Mesothelial cell of epicardium (in vitro differentiated cells): ENCODE measurements around the gene ACOT8. TPM values are rescaled to one million over a fixed set of nuclear protein-coding genes. Genes with fewer than 3 reads are reported as not detected.
A peak's percentile ranks its signal among the peaks of the same experiment; 100 is the strongest.
"Not testable (repeated sequence)": the region's sequence is repeated elsewhere in the genome, so short reads cannot be mapped to it uniquely, and the experiment has no call there.

Experiments
- DNase-seq, 2 experiments: peaks; one replicate each; pipeline ENCODE4 v3.0.0; 2021; ENCODE audit warnings: low spot score in 2 of 2; ENCODE audit not compliant: unreplicated experiment in 2 of 2
- H3K27ac Mint-ChIP-seq: 2 replicates; pipeline ENCODE4 v1.8.0; 2021; ENCODE audit warnings: mixed read lengths
- H3K27me3 Mint-ChIP-seq: 2 replicates; pipeline ENCODE4 v1.8.0; 2021; ENCODE audit warnings: low read depth, mixed read lengths
- H3K36me3 Mint-ChIP-seq: 2 replicates; pipeline ENCODE4 v1.8.0; 2021; ENCODE audit warnings: mixed read lengths
- H3K4me1 Mint-ChIP-seq: 2 replicates; pipeline ENCODE4 v1.8.0; 2021; ENCODE audit warnings: mixed read lengths
- H3K4me3 Mint-ChIP-seq: 2 replicates; pipeline ENCODE4 v1.8.0; 2021; ENCODE audit warnings: mild to moderate bottlenecking, moderate library complexity, mixed read lengths
- H3K9me3 Mint-ChIP-seq: 2 replicates; pipeline ENCODE4 v1.8.0; 2021; ENCODE audit warnings: mixed read lengths
- total RNA-seq: library from RNA; stranded (reverse); gene quantifications from 3 replicates; pipeline ENCODE4 v1.2.1, GENCODE V29; 2021
- TF ChIP-seq, protein P1 (sequence below): fragments of 200-600 bp; sonication (generic); IDR thresholded peaks from one replicate; pipeline ENCODE4 v1.5.0; 2021; ENCODE audit warnings: antibody characterized with exemption; ENCODE audit not compliant: unreplicated experiment

ACOT8 gene
- total RNA-seq, result 19.8 to 20.9 TPM (median 20.6 TPM) in 3 replicates

DNA sequence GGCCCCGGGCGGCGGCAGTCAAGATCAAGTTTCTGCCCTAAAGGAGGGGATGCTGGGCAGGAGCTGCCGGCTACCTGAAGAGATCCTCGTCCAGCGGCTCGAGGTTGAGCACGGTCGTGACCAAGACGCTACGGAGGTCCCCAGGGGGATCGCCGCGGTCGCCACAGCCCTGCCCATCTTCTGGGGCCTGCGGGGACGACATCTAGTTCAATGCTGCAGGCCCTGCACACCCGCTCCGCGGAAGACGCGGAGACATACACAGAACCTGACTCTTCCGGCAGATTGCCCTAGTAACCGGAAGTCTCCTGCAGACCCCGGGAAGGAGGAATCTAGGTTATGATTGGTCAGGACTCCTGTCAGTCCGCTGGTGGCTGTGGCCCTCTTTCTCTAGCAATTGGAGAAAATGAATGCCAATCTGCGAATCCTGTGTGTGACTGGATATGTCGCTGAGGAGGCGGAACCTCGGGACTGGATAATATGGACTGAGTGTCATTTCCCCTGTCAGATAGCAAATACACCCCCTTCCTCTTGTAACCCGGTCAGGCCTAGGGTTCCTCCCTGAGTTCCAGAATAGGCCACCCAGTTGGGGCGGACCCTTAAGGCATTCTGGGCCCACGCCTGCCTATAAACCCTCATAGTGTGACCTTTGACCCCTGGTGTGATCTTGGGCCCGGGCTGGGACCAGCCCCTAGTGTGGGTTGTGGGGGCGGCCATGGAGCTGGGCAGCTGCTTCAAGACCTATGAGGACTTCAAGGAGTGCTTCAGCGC, at the start of gene ACOT8, which contains the start of gene ZSWIM3:
Gene ACOT8 (minus strand): TSS at position 279 of the 768 bp plus-strand sequence. CDS start 77 bp downstream, at position 202.
Gene ZSWIM3 (plus strand): TSS at position 501 of the 768 bp plus-strand sequence. CDS start 212 bp downstream, at position 713.
- Mint-ChIP-seq H3K27ac (peak within 1 kb of the TSS; percentile 88), H3K9me3 (no peaks in the 10 kb centered on the region), H3K36me3 (peaks cover 4% of the 10 kb centered on the region), H3K4me3 (peak within 1 kb of the TSS; percentile 93), H3K4me1 (peaks cover 34% of the 10 kb centered on the region), H3K27me3 (no peaks in the 10 kb centered on the region)
- TF ChIP-seq, protein P1, sequence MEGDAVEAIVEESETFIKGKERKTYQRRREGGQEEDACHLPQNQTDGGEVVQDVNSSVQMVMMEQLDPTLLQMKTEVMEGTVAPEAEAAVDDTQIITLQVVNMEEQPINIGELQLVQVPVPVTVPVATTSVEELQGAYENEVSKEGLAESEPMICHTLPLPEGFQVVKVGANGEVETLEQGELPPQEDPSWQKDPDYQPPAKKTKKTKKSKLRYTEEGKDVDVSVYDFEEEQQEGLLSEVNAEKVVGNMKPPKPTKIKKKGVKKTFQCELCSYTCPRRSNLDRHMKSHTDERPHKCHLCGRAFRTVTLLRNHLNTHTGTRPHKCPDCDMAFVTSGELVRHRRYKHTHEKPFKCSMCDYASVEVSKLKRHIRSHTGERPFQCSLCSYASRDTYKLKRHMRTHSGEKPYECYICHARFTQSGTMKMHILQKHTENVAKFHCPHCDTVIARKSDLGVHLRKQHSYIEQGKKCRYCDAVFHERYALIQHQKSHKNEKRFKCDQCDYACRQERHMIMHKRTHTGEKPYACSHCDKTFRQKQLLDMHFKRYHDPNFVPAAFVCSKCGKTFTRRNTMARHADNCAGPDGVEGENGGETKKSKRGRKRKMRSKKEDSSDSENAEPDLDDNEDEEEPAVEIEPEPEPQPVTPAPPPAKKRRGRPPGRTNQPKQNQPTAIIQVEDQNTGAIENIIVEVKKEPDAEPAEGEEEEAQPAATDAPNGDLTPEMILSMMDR, result no peak
- DNase-seq, result peak; percentile 90 to 93

DNA sequence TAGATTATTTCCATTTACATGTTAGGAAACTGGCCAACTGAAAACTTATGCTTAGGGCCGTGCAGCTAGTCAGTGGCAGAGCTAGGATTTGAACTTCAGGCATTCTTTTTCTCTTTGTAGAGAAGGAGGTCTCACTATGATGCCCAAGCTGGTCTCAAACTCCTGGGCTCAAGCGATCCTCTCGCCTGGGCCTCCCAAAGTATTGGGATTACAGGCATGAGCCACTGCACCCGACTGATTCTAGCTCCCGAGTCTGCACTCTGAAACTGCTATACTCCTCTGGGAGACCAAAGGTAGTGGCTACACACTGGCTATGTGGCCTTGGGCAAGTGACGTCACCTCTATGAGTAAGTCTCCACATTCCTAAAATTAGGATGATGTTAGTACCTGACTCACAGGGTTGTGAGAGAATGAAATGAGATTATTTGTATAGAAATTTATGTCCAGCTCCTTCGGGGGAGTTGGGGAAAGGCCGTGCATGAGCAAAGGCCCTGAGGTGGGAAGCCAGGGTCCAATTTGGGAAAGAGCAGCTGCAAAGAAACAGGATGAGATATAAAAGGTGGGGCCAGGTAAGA, 48.4 kb upstream of the ACOT8 start:
- Mint-ChIP-seq H3K4me1 (peaks cover 1% of the 10 kb centered on the region), H3K36me3 (peaks cover 25% of the 10 kb centered on the region), H3K4me3 (no peak overlapping the region), H3K27ac (no peak overlapping the region), H3K9me3 (no peaks in the 10 kb centered on the region), H3K27me3 (no peaks in the 10 kb centered on the region)
- DNase-seq, result no peak
- TF ChIP-seq, protein P1, result no peak

DNA sequence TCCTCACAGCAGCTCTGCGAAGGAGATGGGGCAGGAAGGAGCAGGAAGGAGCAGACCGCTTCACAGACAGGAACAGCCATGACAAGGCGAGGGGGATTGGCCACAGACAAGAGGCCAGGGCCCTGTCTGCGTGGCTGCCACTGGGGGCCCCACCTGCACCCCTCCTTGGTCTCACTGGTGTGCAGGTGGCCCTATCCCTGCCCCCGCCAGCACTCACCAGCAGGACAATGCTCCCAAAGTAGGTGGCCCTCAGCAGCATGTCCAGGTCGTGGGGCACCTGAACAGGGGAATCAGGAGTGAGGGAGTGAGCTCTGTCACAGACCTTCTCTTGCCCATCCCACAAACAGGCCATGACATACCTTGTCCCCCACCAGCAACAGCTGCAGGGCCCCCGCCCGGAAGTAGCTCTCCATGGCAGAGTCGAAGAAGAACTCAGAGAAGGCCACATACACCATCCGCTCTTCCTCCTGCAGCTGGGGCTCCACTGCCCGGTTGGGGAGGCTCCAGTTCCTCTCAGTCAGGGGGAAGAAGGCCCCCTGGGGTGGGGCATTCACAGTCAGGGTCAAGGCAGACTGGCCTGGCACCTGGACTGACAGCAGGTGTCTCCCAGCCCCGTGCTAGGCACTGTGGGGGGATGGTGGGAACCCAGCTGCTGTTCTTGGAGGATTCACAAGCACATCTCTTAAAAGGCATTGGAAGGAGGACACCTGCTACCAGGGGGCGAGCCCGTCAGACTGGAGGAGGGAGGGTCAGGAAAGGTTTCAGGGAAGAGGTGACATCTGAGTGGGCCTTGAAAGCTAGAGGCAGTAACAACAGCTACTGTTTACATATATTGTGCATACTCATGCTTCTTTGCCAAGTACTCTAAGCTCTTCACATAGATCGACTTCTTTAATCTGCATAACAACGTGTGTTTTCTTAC, 47.7 kb upstream of the ACOT8 start:
- H3K4me1 Mint-ChIP-seq, result no peaks in the 10 kb centered on the region
- no peaks in the 10 kb centered on the region for H3K27me3 Mint-ChIP-seq
- no peaks in the 10 kb centered on the region for H3K9me3 Mint-ChIP-seq
- H3K27ac Mint-ChIP-seq, result no peak overlapping the region
- TF ChIP-seq, protein P1, result no peak
- H3K4me3 Mint-ChIP-seq, result no peak overlapping the region
- H3K36me3 Mint-ChIP-seq, result peaks cover 24% of the 10 kb centered on the region
- DNase-seq, result no peak

DNA sequence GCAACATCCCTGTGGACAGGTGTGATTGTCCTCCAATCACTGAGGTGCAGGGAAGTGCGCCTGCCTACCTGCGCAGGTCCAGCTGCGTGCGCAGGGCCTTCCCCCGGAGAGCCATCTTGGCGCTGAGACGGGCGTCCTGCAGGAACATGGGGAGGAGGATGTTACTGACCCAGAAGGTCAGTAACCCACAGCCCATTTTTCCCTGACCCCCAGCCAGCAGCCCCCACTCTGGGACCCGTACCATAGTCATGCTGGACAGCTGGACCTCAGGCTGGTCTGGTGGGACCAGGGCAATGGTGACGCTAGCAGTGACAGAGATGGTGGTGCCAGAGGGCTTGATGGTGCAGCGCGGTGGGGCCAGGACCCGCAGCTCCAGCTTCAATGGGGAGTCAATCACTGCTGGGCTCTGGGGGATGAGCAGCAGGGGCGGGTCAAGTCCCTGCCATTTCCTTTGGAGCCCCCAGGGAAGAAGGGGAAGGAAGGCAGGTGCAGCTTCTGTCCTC, 45.1 kb upstream of the ACOT8 start:
- Mint-ChIP-seq H3K4me1 (no peaks in the 10 kb centered on the region), H3K9me3 (no peaks in the 10 kb centered on the region), H3K27me3 (no peaks in the 10 kb centered on the region), H3K36me3 (peaks cover 21% of the 10 kb centered on the region), H3K27ac (no peak overlapping the region), H3K4me3 (no peak overlapping the region)
- no peak for DNase-seq
- TF ChIP-seq, protein P1, result no peak

DNA sequence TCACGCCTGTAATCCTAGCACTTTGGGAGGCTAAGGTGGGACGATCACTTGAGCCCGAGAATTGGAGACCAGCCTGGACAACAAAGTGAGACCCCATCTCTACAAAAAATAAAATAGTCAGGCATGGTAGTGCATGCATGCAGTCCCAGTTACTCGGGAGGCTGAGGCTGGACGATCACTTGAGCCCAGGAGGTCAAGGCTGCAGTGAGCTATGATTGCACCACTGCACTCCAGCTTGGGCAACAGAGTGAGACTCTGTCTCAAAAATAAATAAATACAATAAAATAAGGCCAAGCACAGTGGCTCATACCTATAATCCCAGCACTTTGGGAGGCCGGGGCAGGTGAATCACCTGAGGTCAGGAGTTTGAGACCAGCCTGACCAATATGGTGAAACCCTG, 44.1 kb upstream of the ACOT8 start:
- DNase-seq, H3K27me3 Mint-ChIP-seq, H3K27ac Mint-ChIP-seq, H3K4me1 Mint-ChIP-seq, H3K9me3 Mint-ChIP-seq, H3K4me3 Mint-ChIP-seq: not testable (repeated sequence)
- peaks cover 19% of the 10 kb centered on the region for H3K36me3 Mint-ChIP-seq
